ENCODE data around the gene DPYSL5.

- TF ChIP-seq POLR2A (IDR thresholded peaks at IDR 0.05; ENCODE audit: low read depth, low read length), result no peak
- TF ChIP-seq TAF1 (IDR thresholded peaks at IDR 0.05; ENCODE audit: low read depth, low read length), result no peak
- no peak for TF ChIP-seq POLR2AphosphoS5 (IDR thresholded peaks at IDR 0.05; ENCODE audit: low read depth, low read length)
- TF ChIP-seq SPI1 (IDR thresholded peaks at IDR 0.05; ENCODE audit: low read depth, low read length), result no peak
- TF ChIP-seq PAX5 (IDR thresholded peaks at IDR 0.05; ENCODE audit: insufficient read depth, low read length, severe bottlenecking), result no peak
- TF ChIP-seq POU2F2 (IDR thresholded peaks at IDR 0.05; ENCODE audit: low read depth, low read length), result no peak
Observed at GRCh38 chr2:26916128-26916692, 68.3 kb downstream of the DPYSL5 start.
